CD14-positive monocyte (primary cell): Measurements from ENCODE around the gene PWWP2A. TPM values are rescaled to one million over a fixed set of nuclear protein-coding genes. Genes with fewer than 3 reads are reported as not detected.

Experiments
- DNase-seq, 3 donors: peaks; one replicate each; pipeline ENCODE4 v3.0.0-alpha.2; 2011 to 2022
- H2AFZ ChIP-seq: 2 replicates; pipeline ENCODE4 v1.6.0; 2012; ENCODE audit warnings: mild to moderate bottlenecking, low read depth, low read length, inconsistent platforms; ENCODE audit not compliant: insufficient read depth, poor library complexity, severe bottlenecking
- H3K27ac ChIP-seq, 2 donors: 1 replicate in 1 of 2; 2 replicates in 1 of 2; pipeline ENCODE4 v1.5.1; 2012 to 2013; ENCODE audit warnings: low read length in 2 of 2, control low read depth in 1 of 2, inconsistent platforms in 1 of 2, low read depth in 1 of 2, mild to moderate bottlenecking in 1 of 2
- H3K27me3 ChIP-seq, 2 donors: one replicate each; pipeline versions ENCODE4 v1.6.0 to v1.6.1; 2011 to 2013; ENCODE audit warnings: low read length in 2 of 2; ENCODE audit not compliant: control insufficient read depth in 2 of 2, insufficient read depth in 2 of 2
- H3K36me3 ChIP-seq, 2 donors: replicated peaks in 1 of 2; 1 replicate in 1 of 2; 2 replicates in 1 of 2; pipeline versions ENCODE4 v1.5.1 to v1.6.1; 2012 to 2013; ENCODE audit warnings: low read length in 2 of 2, control low read depth in 1 of 2, inconsistent platforms in 1 of 2, mild to moderate bottlenecking in 1 of 2; ENCODE audit not compliant: insufficient read depth in 2 of 2, control insufficient read depth in 1 of 2
- H3K4me1 ChIP-seq, 2 donors: 1 replicate in 1 of 2; 2 replicates in 1 of 2; pipeline versions ENCODE4 v1.5.1 to v1.6.1; 2012 to 2013; ENCODE audit warnings: low read length in 2 of 2, control low read depth in 1 of 2, inconsistent platforms in 1 of 2, mild to moderate bottlenecking in 1 of 2, moderate library complexity in 1 of 2; ENCODE audit not compliant: insufficient read depth in 2 of 2, control insufficient read depth in 1 of 2
- H3K4me2 ChIP-seq: replicated peaks from 2 replicates; pipeline ENCODE3; 2012; ENCODE audit warnings: low read length, moderate library complexity, mild to moderate bottlenecking; ENCODE audit not compliant: poor library complexity, severe bottlenecking; ENCODE audit errors: extremely low read depth
- H3K4me3 ChIP-seq, 3 experiments: fragments of 200-600 bp in 1 of 3; sonication (generic) in 1 of 3; replicated peaks in 1 of 3; 1 replicate in 2 of 3; 2 replicates in 1 of 3; pipeline ENCODE4 v1.5.1; 2011 to 2013; ENCODE audit warnings: low read length in 3 of 3, mild to moderate bottlenecking in 3 of 3, control low read depth in 2 of 3, low read depth in 2 of 3, inconsistent platforms in 1 of 3, moderate library complexity in 1 of 3
- H3K79me2 ChIP-seq: 2 replicates; pipeline ENCODE4 v1.6.0; 2012; ENCODE audit warnings: mild to moderate bottlenecking, control low read depth, inconsistent platforms, low read length, moderate library complexity; ENCODE audit not compliant: insufficient read depth
- H3K9ac ChIP-seq: 2 replicates; pipeline ENCODE4 v1.6.0; 2017; ENCODE audit warnings: low read length, mild to moderate bottlenecking; ENCODE audit not compliant: insufficient read depth, poor library complexity, severe bottlenecking
- H3K9me3 ChIP-seq, 2 donors: replicated peaks in 1 of 2; 1 replicate in 1 of 2; 2 replicates in 1 of 2; pipeline versions ENCODE4 v1.5.1 to v1.6.1; 2012 to 2013; ENCODE audit warnings: low read length in 2 of 2, control low read depth in 1 of 2; ENCODE audit not compliant: control insufficient read depth in 1 of 2, insufficient read depth in 1 of 2
- H4K20me1 ChIP-seq: 2 replicates; pipeline ENCODE4 v1.6.0; 2012; ENCODE audit warnings: mild to moderate bottlenecking, low read length, control low read depth, moderate library complexity; ENCODE audit not compliant: insufficient read depth
- H3K27ac Mint-ChIP-seq, 7 donors: one replicate each; pipeline ENCODE4 v1.8.0; 2020; ENCODE audit warnings: mild to moderate bottlenecking in 7 of 7, mixed read lengths in 7 of 7, moderate library complexity in 6 of 7, inconsistent platforms in 2 of 7
- H3K27me3 Mint-ChIP-seq, 3 donors: one replicate each; pipeline ENCODE4 v1.8.0; 2021 to 2022; ENCODE audit warnings: low read depth in 3 of 3, mild to moderate bottlenecking in 3 of 3, mixed read lengths in 3 of 3, moderate library complexity in 3 of 3, inconsistent platforms in 1 of 3
- H3K36me3 Mint-ChIP-seq, 2 donors: one replicate each; pipeline ENCODE4 v1.8.0; 2020; ENCODE audit warnings: mixed read lengths in 2 of 2, inconsistent platforms in 1 of 2, mild to moderate bottlenecking in 1 of 2
- H3K4me1 Mint-ChIP-seq: one replicate; pipeline ENCODE4 v1.8.0; 2020; ENCODE audit warnings: mild to moderate bottlenecking, mixed read lengths
- H3K4me3 Mint-ChIP-seq, 2 donors: one replicate each; pipeline ENCODE4 v1.8.0; 2020; ENCODE audit warnings: mild to moderate bottlenecking in 2 of 2, mixed read lengths in 2 of 2, moderate library complexity in 1 of 2
- H3K9me3 Mint-ChIP-seq, 7 donors: one replicate each; pipeline ENCODE4 v1.8.0; 2020 to 2022; ENCODE audit warnings: mixed read lengths in 7 of 7, mild to moderate bottlenecking in 6 of 7, moderate library complexity in 6 of 7, inconsistent platforms in 2 of 7
- CTCF ChIP-seq: fragments of 200-600 bp; IDR thresholded peaks from one replicate; pipeline ENCODE4 v1.8.0; 2022; ENCODE audit warnings: antibody characterized with exemption, mild to moderate bottlenecking
- WGBS: methylation state at CpG from one replicate; pipeline ENCODE4 v1.1.5; 2013; ENCODE audit warnings: missing lambda C conversion rate; ENCODE audit not compliant: insufficient coverage; 5-methylcytosine and 5-hydroxymethylcytosine counted together
- intact Hi-C, 2 donors: fragments of 100-400 bp; cut with micrococcal nuclease; formaldehyde crosslinking; loops; one replicate each; pipeline versions ENCODE4 v1.15.0 to v1.15.1; 2023
- polyA plus RNA-seq, 3 donors: library from polyadenylated mRNA; depleted of rRNA in 1 of 3; unstranded in 2 of 3; stranded (reverse) in 1 of 3; fragments of 300-500 nt in 2 of 3; fragments of >200 nt in 1 of 3; fragmentation: Illumina TruSeq in 2 of 3; gene quantifications; 1 replicate in 2 of 3; 2 replicates in 1 of 3; pipeline ENCODE4 v1.2.3, GENCODE V29; 2012 to 2021

Gene PWWP2A
- polyA plus RNA-seq, 3 donors: 18.8 to 21.6 (median 18.9) TPM

DNA sequence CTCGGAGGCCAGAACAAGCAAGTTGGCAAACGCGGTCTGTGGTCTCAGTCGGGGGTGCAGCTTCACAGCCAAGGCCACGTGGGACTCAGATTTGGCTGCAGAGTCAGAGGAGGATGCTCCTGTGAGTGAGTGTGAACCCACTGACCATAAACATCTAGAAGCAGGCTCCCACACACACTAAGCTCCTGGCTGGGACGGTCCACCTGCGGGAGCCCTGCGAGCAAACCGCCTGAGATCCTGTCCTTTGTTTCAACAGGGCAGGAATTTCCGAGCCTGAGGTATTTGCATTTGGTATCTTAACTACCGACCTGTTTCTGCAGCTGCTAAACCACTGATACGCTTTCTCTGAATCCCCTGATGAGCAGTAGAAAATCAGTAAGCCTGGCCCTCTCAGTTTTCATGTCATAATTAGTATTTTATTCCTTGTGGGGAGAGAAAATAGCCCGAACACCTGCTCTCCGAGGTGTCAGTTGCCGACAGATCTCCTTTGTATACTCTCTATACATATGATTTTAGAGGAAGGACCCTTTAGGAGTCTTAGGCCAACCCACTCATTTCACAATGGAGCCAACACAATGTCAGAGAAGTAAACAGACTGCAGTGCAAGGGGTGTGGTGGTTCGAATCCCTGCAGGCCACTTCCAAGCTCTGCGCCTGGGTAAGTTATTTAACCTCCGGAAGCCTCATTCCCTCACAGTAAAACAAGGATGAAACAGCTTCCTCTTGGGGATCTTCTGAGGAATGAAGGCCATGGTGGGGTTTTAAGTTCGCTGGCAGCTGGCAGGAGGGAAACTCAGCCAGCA is 40.9 kb upstream of the PWWP2A start:
- Mint-ChIP-seq H3K27me3 (peaks cover 2 to 5% (median 2%) of the 10 kb centered on the region in 3 donors), H3K9me3 (no peaks in the 10 kb centered on the region), H3K36me3 (no peaks in the 10 kb centered on the region), H3K4me3 (no peak overlapping the region), H3K4me1 (peaks cover 11% of the 10 kb centered on the region), H3K27ac (no peak overlapping the region)
- no peaks in the 10 kb centered on the region for H3K27me3 ChIP-seq
- H3K36me3 ChIP-seq: no peaks in the 10 kb centered on the region
- H3K4me2 ChIP-seq: no peak overlapping the region
- peaks cover 3 to 4% of the 10 kb centered on the region in 2 donors for H3K4me1 ChIP-seq
- no peak overlapping the region for H2AFZ ChIP-seq
- no peaks in the 10 kb centered on the region for H4K20me1 ChIP-seq
- 92% methylated on average over 8 of the region's 19 CpGs for WGBS
- no peaks in the 10 kb centered on the region for H3K9me3 ChIP-seq
- DNase-seq: no peak
- no peak overlapping the region for H3K27ac ChIP-seq
- no peaks in the 10 kb centered on the region for H3K79me2 ChIP-seq
- H3K9ac ChIP-seq: no peak overlapping the region
- H3K4me3 ChIP-seq: no peak overlapping the region
- TF ChIP-seq CTCF: no peak
- intact Hi-C loops: no loop called here

DNA sequence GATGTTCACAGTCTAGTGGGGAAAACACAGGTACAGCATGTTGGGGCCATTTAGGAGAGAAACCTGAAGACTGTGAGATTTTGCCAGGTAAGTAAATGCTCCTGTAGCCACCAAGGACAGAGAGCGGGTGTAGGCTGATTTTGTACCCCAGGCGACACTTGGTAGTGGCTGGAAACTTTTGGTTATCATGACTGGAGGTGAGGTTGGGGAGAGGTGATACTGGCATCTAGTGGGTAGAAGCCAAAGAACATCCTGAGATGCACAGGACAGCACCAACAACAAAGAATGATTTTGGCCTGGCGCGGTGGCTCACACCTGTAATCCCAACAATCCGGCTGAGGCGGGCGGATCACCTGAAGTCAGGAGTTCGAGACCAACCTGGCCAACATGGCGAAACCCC is 38.8 kb upstream of the PWWP2A start:
- peaks cover 1% of the 10 kb centered on the region for H3K4me1 Mint-ChIP-seq
- Histone ChIP-seq H3K36me3 (no peaks in the 10 kb centered on the region), H3K4me2 (no peak overlapping the region), H3K27ac (no peak overlapping the region), H3K27me3 (no peaks in the 10 kb centered on the region), H2AFZ (no peak overlapping the region), H4K20me1 (no peaks in the 10 kb centered on the region), H3K9me3 (no peaks in the 10 kb centered on the region), H3K4me3 (no peak overlapping the region), H3K4me1 (no peaks in the 10 kb centered on the region), H3K79me2 (no peaks in the 10 kb centered on the region), H3K9ac (no peak overlapping the region)
- H3K4me3 Mint-ChIP-seq: no peak overlapping the region
- H3K9me3 Mint-ChIP-seq: no peaks in the 10 kb centered on the region
- DNase-seq: no peak
- intact Hi-C loops: no loop called here
- peaks cover 0 to 3% (median 2%) of the 10 kb centered on the region in 3 donors for H3K27me3 Mint-ChIP-seq
- H3K27ac Mint-ChIP-seq: no peak overlapping the region
- WGBS: 97% methylated on average over 5 of the region's 9 CpGs
- H3K36me3 Mint-ChIP-seq: no peaks in the 10 kb centered on the region
- TF ChIP-seq CTCF: no peak
